IgD-negative memory B cell (primary cell): Measurements from ENCODE around the gene TMEM59L. TPM values are rescaled to one million over a fixed set of nuclear protein-coding genes. Genes with fewer than 3 reads are reported as not detected.

Source experiments
- H3K27ac Mint-ChIP-seq, 3 donors: one replicate each; pipeline ENCODE4 v1.8.0; 2020 to 2022; ENCODE audit warnings: mild to moderate bottlenecking in 3 of 3, mixed read lengths in 3 of 3, moderate library complexity in 1 of 3
- H3K27me3 Mint-ChIP-seq: one replicate; pipeline ENCODE4 v1.8.0; 2021; ENCODE audit warnings: mixed read lengths
- H3K36me3 Mint-ChIP-seq: one replicate; pipeline ENCODE4 v1.8.0; 2020; ENCODE audit warnings: mild to moderate bottlenecking, mixed read lengths
- H3K4me1 Mint-ChIP-seq, 3 donors: one replicate each; pipeline ENCODE4 v1.8.0; 2020 to 2022; ENCODE audit warnings: mixed read lengths in 3 of 3, mild to moderate bottlenecking in 1 of 3
- H3K4me3 Mint-ChIP-seq, 4 donors: one replicate each; pipeline ENCODE4 v1.8.0; 2020 to 2022; ENCODE audit warnings: mild to moderate bottlenecking in 4 of 4, mixed read lengths in 4 of 4, moderate library complexity in 3 of 4
- H3K9me3 Mint-ChIP-seq, 3 donors: one replicate each; pipeline ENCODE4 v1.8.0; 2020 to 2021; ENCODE audit warnings: mixed read lengths in 3 of 3, mild to moderate bottlenecking in 1 of 3
- polyA plus RNA-seq: library from polyadenylated mRNA; unstranded; fragments of 300-500 nt; fragmentation: Illumina TruSeq; gene quantifications from one replicate; pipeline ENCODE4 v1.2.3, GENCODE V29; 2021

Gene TMEM59L
- polyA plus RNA-seq, 1 donor from 2014 or later = not detected

DNA sequence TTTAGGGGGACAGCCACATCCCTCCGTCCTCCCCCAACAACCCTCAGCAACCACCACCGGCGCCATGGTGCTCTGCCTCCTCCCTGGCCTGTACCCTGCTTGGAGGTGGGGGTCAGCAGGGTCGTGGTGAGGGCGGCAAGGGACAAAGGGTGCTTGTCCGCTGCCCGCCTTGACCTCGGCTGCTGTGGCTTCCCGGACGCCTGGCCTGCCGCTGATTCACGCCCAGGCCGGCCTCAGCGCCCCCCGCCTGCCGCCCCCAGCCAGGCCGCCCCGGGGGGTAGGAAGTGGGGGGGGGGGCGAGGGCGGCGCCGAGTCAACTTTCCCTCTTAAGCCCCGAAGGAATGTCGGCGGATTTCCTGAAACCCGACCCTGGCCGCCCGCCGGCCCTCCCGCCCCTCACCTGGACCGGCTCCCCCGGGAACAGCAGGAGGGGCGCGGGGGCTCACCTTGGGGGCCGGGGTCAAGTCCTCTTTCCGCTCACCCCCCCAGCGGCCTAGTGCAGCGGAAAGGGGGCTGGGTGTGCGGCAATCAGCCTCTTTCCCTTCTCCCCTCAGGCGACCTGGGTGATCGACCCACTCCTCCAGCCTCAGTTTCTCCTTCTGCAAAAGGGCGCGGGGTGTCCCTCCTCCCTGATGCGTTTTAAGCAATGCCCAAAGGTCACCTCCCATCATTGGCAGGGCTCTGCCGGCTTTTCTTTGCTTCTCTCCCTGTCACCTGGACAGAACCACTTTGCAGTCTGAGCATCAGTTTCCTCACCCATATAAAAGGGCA, 1.9 kb upstream of the TMEM59L start:
- H3K4me1 Mint-ChIP-seq = peaks cover 12 to 17% (median 16%) of the 10 kb centered on the region in 3 donors
- peak overlapping the region in 3 of 4 donors; percentile 24 to 81 (median 52) for H3K4me3 Mint-ChIP-seq
- H3K9me3 Mint-ChIP-seq = peaks cover 0 to 4% (median 0%) of the 10 kb centered on the region in 3 donors
- H3K36me3 Mint-ChIP-seq = no peaks in the 10 kb centered on the region
- peak overlapping the region in 2 of 3 donors; percentile 9 to 12 for H3K27ac Mint-ChIP-seq
- peaks cover 52% of the 10 kb centered on the region for H3K27me3 Mint-ChIP-seq

DNA sequence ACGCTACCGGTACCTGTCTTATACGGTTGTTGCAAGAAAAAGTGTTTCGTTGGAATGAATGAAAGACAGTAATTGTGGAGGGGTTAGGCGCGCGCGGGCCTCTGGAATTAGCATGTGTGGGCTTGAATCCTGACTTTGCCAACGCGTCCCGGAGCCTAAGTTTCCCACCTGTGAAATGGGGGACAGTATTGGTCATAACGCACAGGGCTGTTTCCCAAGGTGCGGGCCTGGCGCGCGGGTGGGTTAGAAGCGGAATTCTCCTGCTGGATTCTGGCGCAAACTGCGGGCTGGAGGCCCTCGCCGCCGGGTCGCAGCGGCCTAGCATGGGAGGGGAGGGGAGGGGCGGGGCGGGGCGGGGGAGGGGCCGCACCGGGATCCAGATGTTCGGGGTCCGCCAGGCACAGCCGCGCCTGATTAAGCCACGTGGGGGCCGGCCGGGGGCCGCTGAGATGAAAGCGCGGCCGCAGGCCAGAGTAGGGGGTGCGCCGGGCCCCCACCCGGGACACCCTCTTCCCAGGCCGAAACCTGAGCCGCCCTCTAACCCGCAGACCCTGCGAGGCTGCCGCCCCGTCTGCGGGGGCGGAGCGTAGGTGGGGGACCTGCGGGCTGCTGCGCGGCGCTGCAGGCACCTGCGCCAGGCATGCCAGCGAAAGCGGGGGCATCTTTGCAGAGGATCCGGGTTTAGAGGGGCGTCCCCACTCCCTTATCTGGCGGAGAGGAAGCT, 1.2 kb upstream of the TMEM59L start:
- no peaks in the 10 kb centered on the region for H3K36me3 Mint-ChIP-seq
- peaks cover 58% of the 10 kb centered on the region for H3K27me3 Mint-ChIP-seq
- peak overlapping the region in 2 of 3 donors; percentile 9 to 12 for H3K27ac Mint-ChIP-seq
- H3K4me1 Mint-ChIP-seq = peaks cover 12 to 17% (median 16%) of the 10 kb centered on the region in 3 donors
- H3K9me3 Mint-ChIP-seq = peaks cover 0 to 4% (median 0%) of the 10 kb centered on the region in 3 donors
- peak overlapping the region; percentile 55 to 94 (median 81) for H3K4me3 Mint-ChIP-seq

- no peaks in the 10 kb centered on the region for H3K36me3 Mint-ChIP-seq
- peaks cover 59% of the 10 kb centered on the region for H3K27me3 Mint-ChIP-seq
- H3K4me3 Mint-ChIP-seq = peak overlapping the region; percentile 55 to 94 (median 82)
- H3K27ac Mint-ChIP-seq = no peak overlapping the region
- peaks cover 0 to 4% (median 0%) of the 10 kb centered on the region in 3 donors for H3K9me3 Mint-ChIP-seq
- H3K4me1 Mint-ChIP-seq = peaks cover 12 to 17% (median 16%) of the 10 kb centered on the region in 3 donors
Measured at GRCh38 chr19:18612051-18612771, 459 bp upstream of the TMEM59L start.

DNA sequence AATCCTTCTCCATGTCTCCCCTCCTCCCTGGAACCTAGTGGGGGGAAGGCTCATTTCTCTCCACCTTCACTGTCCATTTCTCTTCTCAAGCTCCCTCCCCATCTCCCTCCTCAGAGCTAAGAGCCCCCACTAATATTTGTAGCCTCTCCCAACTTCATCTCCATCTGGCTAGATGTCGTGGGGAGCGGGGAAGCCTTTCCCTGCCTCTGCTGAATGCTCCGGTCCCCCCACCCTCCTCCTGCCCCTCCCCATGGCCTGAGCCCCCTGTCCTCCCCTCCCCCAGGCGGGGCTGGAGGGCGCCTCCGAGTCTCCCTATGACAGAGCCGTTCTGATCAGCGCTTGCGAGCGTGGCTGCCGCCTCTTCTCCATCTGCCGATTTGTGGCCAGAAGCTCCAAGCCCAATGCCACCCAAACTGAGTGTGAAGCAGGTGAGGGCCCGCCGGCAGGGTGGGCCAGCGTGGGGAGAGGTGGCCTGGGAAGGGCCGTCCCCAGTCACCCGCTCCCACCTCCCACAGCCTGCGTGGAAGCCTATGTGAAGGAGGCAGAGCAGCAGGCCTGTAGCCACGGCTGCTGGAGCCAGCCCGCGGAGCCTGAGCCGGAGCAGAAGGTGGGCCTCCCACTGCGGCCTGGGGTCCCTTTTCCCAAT, 1.0 kb downstream of the TMEM59L start:
- H3K36me3 Mint-ChIP-seq = no peaks in the 10 kb centered on the region
- H3K27ac Mint-ChIP-seq = no peak overlapping the region
- H3K9me3 Mint-ChIP-seq = peaks cover 0 to 4% (median 0%) of the 10 kb centered on the region in 3 donors
- H3K4me3 Mint-ChIP-seq = peak overlapping the region in 3 of 4 donors; percentile 51 to 88 (median 73)
- H3K4me1 Mint-ChIP-seq = peaks cover 10 to 16% (median 14%) of the 10 kb centered on the region in 3 donors
- peaks cover 45% of the 10 kb centered on the region for H3K27me3 Mint-ChIP-seq

GRCh38 chr19:18616023-18616422, 3.4 kb downstream of the TMEM59L start:
- Mint-ChIP-seq H3K27me3 (peaks cover 41% of the 10 kb centered on the region), H3K4me3 (no peak overlapping the region), H3K27ac (no peak overlapping the region), H3K36me3 (no peaks in the 10 kb centered on the region), H3K4me1 (peaks cover 3 to 16% (median 7%) of the 10 kb centered on the region in 3 donors), H3K9me3 (peaks cover 0 to 2% (median 0%) of the 10 kb centered on the region in 3 donors)

DNA sequence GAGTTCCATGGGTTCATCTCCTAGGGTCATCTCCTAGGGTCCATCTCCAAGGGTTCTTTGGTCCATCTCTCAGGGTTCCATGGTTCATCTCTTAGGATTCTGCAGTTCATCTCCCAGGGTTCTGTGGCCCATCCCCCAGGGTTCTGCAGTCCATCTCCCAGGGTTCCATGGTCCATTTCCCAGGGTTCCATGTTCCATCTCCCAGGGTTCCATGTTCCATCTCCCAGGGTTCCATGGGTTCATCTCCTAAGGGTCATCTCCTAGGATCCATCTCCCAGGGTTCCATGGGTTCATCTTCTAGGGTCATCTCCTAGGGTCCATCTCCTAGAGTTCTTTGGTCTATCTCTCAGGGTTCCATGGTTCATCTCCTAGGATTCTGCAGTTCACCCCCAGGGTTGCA, 4.9 kb downstream of the TMEM59L start:
- H3K36me3 Mint-ChIP-seq = peaks cover 2% of the 10 kb centered on the region
- H3K4me1 Mint-ChIP-seq = peaks cover 0 to 13% (median 2%) of the 10 kb centered on the region in 3 donors
- H3K27me3 Mint-ChIP-seq = peaks cover 30% of the 10 kb centered on the region
- no peaks in the 10 kb centered on the region for H3K9me3 Mint-ChIP-seq
- no peak overlapping the region for H3K27ac Mint-ChIP-seq
- no peak overlapping the region for H3K4me3 Mint-ChIP-seq

GRCh38 chr19:18618236-18618635, 5.6 kb downstream of the TMEM59L start:
- Mint-ChIP-seq H3K27me3 (peaks cover 29% of the 10 kb centered on the region), H3K4me3 (no peak overlapping the region), H3K9me3 (no peaks in the 10 kb centered on the region), H3K4me1 (peaks cover 0 to 12% (median 2%) of the 10 kb centered on the region in 3 donors), H3K27ac (no peak overlapping the region), H3K36me3 (peaks cover 2% of the 10 kb centered on the region)

GRCh38 chr19:18620311-18620710, 7.6 kb downstream of the TMEM59L start:
- H3K36me3 Mint-ChIP-seq = peaks cover 2% of the 10 kb centered on the region
- H3K27ac Mint-ChIP-seq = no peak overlapping the region
- H3K4me1 Mint-ChIP-seq = peaks cover 0 to 3% (median 2%) of the 10 kb centered on the region in 3 donors
- H3K9me3 Mint-ChIP-seq = no peaks in the 10 kb centered on the region
- H3K27me3 Mint-ChIP-seq = peaks cover 17% of the 10 kb centered on the region
- H3K4me3 Mint-ChIP-seq = peak overlapping the region in 1 of 4 donors; percentile 57

DNA sequence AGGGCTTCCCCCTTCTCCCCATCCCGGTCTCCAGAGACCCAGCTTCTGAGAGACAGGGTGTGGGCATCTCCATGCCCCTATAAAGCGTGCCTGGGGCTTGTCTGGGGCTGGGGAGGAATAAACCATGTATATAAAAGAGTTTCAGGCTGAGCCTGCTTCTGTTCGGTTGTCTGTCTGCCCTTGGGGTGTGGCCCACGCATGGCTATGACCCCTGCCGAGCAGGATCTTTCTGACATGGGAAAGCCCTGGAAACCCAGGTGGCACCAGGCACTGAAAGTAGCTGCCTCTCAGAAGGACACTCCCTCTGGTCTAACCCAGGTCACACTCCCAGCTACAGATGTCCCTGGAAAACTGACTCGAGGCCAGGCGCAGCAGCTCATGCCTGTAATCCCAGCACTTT, 8.2 kb downstream of the TMEM59L start:
- peaks cover 0 to 3% (median 2%) of the 10 kb centered on the region in 3 donors for H3K4me1 Mint-ChIP-seq

GRCh38 chr19:18626906-18627305, 14.2 kb downstream of the TMEM59L start:
- H3K27ac Mint-ChIP-seq = no peak overlapping the region
- H3K36me3 Mint-ChIP-seq = peaks cover 2% of the 10 kb centered on the region
- H3K4me1 Mint-ChIP-seq = peaks cover 0 to 3% (median 2%) of the 10 kb centered on the region in 3 donors
- H3K9me3 Mint-ChIP-seq = peaks cover 0 to 1% (median 0%) of the 10 kb centered on the region in 3 donors
- no peak overlapping the region for H3K4me3 Mint-ChIP-seq
- peaks cover 4% of the 10 kb centered on the region for H3K27me3 Mint-ChIP-seq

More for the DNA sequence above, 8.2 kb downstream of the TMEM59L start:
- Mint-ChIP-seq H3K9me3 (no peaks in the 10 kb centered on the region), H3K36me3 (peaks cover 2% of the 10 kb centered on the region), H3K4me3 (no peak overlapping the region), H3K27me3 (peaks cover 12% of the 10 kb centered on the region), H3K27ac (no peak overlapping the region)

GRCh38 chr19:18629166-18630088, 16.8 kb downstream of the TMEM59L start:
- Mint-ChIP-seq H3K9me3 (peaks cover 0 to 1% (median 0%) of the 10 kb centered on the region in 3 donors), H3K4me3 (no peak overlapping the region), H3K27me3 (peaks cover 4% of the 10 kb centered on the region), H3K36me3 (no peaks in the 10 kb centered on the region), H3K4me1 (no peaks in the 10 kb centered on the region), H3K27ac (no peak overlapping the region)

DNA sequence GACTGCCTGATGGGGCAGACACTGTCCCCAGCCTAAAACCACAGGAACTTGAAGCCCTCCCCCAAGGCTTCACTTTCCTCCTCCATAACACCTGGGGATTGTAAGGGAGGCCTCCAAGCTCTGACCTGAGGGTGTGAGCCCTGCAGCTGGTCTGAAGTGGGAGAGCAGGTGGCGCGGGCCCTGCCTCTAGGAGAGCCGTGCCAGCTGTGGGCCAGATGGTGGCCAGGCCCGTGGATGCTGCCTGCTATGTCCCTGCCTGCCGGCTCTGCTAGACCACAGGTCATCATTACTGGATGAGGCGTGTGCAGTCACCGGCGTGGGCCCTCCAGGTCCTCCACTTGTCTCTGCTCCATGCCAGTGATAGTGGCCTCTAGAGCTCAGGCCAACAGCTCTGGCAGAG, 20.7 kb downstream of the TMEM59L start:
- peak overlapping the region in 1 of 3 donors; percentile 21 for H3K27ac Mint-ChIP-seq
- H3K27me3 Mint-ChIP-seq = peaks cover 4% of the 10 kb centered on the region
- no peaks in the 10 kb centered on the region for H3K36me3 Mint-ChIP-seq
- peaks cover 0 to 1% (median 0%) of the 10 kb centered on the region in 3 donors for H3K9me3 Mint-ChIP-seq
- peaks cover 0 to 13% (median 10%) of the 10 kb centered on the region in 3 donors for H3K4me1 Mint-ChIP-seq
- H3K4me3 Mint-ChIP-seq = peak overlapping the region in 1 of 4 donors; percentile 38

GRCh38 chr19:18634612-18635297, 22.1 kb downstream of the TMEM59L start:
- H3K4me1 Mint-ChIP-seq = peaks cover 0 to 17% (median 10%) of the 10 kb centered on the region in 3 donors
- H3K4me3 Mint-ChIP-seq = peak overlapping the region in 3 of 4 donors; percentile 29 to 67 (median 44)
- H3K36me3 Mint-ChIP-seq = no peaks in the 10 kb centered on the region
- H3K9me3 Mint-ChIP-seq = no peaks in the 10 kb centered on the region
- H3K27ac Mint-ChIP-seq = no peak overlapping the region
- H3K27me3 Mint-ChIP-seq = peaks cover under 1% of the 10 kb centered on the region
